T-helper 2 cell treated with Interferon-gamma antibody and Interleukin-4, amounts not matched to agents 100 ng/mL and 5 ng/mL, for 36 hours (primary cell): ENCODE data around the gene FHIT. TPM values are rescaled to one million over a fixed set of nuclear protein-coding genes. Genes with fewer than 3 reads are reported as not detected.

Experiments
- intact Hi-C: fragments of 100-400 bp; cut with micrococcal nuclease; formaldehyde crosslinking; loops from one replicate; pipeline ENCODE4 v1.15.1; 2023
- total RNA-seq: library from RNA; stranded (reverse); gene quantifications from 2 replicates; pipeline ENCODE4 v1.2.3, GENCODE V29; 2022

The FHIT gene
- total RNA-seq, 1 donor from 2014 or later, result 40.4 TPM

DNA sequence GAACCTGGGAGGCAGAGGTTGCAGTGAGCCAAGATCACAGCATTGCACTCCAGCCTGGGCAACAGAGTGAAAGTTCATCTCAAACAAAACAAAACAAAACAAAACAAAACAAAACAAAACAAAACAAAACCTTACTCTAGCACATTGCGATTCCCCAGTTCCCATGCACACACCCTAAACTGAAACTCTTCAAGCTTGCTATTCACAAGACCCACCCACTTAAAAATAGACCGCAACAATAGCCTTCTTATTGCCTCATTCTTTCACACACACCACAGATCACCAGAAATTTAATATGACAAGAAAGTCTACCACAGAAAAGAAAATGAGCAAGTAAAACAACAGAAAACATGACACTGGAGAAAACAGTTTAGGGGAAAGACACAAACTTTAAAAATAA, 598.4 kb downstream of the FHIT start:
- intact Hi-C loops, result no loop called here

DNA sequence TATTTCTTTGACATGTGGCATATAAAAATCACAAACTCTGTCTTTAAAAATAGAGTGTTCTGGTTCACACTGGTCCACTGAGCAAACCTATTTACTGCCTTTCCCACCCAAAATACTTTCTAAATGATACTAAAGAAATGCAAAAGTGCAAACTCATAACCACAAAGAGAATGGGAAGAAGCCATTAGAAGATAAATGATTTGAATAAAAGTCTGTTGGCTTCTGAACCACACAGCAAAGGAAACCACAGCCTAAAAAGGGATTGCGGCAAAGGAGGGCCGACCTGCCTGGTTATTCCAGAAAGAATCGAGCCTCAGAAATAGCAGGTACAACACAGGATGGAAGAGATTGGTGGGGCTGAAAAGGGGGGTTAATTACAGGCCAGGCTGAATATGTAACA, 599.5 kb downstream of the FHIT start:
- intact Hi-C loops, result no loop called here

DNA sequence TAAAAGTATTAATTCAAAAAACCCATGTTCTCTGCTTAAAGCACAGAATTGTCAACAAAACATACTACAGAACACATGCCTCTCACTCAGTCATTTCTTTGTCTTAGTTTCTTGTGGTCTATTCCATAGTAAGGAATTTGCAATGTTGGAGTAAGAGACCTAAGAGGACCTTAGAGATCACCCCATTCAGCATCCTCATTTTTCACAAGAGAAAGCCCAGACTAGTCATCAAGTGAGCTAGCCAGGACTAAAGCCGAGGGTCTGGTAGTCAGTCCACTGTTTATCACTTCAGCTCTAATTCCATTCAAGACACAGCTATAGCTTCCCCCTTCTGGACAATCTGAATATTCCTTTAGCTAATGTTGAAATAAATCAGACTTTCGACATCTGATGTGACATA, 601.1 kb downstream of the FHIT start:
- intact Hi-C loops, result no loop called here

DNA sequence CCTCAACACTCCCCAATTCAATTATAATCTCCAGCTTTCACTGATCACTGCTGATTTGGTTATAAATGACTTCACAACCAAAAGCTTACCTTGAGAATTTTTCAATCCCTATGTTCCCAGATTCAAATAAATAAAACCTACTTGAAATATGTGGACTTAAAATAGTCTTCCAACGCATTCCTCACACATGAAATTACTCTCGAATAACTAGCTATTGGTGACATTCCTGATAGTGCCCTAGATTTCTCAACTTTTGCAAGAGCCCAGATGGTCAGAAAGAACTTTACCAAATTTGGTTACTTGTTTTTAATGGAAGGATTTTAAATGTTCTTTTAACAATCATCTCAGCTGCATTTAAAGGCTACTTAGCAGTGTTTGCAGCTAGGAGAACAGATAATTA, 605.5 kb downstream of the FHIT start:
- intact Hi-C loops, result no loop called here

DNA sequence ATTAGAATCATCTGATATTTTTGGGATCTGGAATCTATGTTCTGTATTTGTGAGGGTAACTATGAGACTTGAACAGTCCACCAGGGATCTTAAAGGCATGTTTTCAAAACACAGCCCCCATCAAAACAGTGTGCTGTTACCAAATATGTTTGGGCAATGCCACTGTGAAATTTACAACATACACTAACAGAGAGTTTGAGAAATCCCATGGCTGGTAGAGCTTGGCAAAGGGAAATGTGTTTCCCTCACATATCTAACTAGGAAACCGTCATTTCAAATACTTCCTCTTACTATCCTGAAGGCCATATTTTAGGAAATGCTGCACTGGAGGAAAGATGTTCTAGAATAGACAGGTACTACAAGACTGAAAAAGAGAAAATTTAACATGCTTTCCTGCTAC, 607.4 kb downstream of the FHIT start:
- intact Hi-C loops, result no loop called here

DNA sequence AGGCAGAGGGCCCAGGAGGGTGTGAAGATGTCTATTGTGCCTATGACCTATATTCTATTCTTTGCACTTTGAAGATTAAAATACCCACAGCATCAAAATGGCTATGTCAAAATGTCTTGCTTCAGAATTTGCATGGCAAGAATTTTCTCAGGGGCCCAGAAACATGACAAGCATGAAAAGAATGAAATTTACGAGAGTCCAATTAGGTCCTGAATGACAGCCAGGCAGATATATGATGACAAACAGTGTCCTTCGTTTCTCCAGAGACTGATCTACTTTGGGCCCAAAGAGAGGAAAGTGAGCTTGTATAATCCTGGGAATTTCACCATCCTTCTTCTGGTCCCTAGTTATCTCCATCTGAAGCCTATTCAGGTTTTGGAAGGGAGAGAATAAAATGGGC, 609.9 kb downstream of the FHIT start:
- intact Hi-C loops, result no loop called here

DNA sequence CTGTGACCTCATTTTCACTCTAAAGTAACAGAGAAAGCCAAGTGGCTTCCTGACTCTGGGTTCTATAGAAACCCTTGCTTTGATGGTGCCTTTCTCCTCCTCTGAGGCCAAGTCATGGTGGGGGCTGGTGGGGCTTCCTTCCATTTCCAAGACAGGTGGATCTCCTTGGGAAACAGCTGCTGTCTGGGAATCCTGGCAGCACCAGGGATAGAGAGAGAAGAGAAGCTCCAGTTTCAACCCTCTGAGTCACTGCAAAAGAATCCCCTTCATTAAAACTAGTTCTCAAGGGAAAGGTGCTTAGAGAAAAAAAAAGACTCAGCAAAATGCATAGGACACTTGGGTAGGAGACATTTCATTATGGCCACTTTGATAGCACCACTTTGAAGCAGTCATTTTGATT, 614.4 kb downstream of the FHIT start:
- intact Hi-C loops, result no loop called here

DNA sequence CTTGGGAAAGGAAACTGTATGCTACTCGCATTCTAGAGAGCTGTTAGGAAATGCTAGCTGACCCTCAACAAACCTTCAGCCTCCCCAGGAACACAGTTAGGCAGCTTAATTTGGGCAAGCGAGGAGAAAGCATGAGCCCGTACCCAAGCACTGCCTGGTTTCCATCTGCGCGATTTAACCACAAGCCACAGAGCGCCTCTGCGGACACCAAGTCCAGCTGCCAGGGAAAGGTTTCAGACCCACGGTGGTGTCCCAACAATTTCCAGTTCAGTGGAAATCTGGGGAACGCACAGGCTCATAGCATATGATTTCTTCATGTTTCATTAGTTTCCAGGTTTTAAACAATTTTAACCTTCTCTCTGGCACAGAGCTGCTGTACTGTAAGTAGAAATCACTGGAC, 617.6 kb downstream of the FHIT start:
- intact Hi-C loops, result no loop called here

DNA sequence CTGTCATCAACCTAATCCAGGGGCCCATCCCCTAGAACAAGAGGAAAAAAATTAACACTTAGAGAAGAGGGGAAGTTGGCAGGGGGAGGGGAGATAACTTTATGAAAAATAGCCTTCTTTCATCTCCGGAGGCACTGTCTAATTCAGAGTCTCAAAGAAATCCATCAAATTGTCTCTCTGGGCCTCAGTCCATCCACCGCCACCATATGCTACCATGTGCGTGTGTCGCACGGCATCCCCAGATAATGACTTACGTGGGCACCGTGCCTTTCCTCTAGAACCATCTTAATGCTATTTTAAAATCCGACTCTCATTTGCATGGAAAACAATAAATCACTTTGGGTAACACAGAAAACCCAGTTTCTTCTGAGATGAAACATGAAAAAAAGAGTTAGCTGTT, 619.7 kb downstream of the FHIT start:
- intact Hi-C loops, result no loop called here

DNA sequence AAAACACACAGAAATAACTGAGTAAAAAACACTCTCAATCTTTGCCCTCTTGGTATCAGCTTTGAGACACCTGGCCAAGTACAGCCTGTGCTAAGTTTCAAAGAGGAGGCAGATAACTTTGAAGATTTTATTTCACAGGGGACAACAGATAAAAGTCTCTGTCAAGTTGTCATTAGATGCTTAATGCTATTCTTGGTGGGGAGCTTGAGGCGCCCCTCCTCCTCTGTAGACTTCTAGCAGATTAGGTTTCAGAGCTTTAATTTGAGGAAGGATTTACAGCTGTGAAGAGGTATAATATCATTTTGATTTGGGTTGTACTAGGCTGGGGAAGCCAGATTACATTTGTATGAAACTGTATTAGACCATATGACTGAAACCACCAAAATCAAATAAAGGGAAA, 620.3 kb downstream of the FHIT start:
- intact Hi-C loops, result no loop called here

DNA sequence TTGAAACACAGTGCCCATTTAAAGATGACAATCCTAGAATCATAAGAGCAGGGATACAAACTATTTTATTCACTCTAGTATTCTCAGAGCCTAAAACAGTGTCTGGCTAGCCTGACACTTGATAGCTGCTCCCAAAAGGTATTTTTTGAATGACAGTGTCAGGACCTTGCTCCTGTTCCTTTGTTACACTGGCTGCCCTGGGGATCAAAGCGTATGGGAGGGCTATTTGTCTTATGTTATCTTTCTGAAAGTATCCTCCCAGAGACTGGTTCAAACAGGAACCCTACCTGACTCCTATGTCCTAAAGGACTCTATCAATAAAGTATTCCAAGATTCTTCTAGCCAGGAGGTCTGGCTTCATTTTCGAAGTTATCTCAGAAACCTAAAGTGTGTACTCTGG, 621.4 kb downstream of the FHIT start:
- intact Hi-C loops, result no loop called here

DNA sequence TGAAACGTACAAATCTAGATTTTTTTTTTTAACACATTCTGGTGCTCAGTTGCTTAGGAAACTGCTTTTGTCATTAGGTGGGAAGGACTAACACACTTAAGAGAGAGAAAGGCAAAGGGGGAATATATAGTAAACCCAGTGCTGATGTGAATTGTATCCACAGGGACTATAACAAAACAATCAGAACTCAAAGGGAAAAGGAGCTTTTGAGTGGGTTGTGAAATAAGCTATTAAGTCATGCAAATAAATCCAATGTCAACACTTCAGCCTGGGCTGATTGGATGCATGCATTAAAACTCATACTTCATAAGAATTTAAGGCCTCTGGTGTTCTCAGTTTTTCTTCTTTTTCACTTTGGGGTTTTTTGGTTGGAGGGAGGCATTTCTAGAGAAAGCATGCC, 628.9 kb downstream of the FHIT start:
- intact Hi-C loops, result no loop called here

DNA sequence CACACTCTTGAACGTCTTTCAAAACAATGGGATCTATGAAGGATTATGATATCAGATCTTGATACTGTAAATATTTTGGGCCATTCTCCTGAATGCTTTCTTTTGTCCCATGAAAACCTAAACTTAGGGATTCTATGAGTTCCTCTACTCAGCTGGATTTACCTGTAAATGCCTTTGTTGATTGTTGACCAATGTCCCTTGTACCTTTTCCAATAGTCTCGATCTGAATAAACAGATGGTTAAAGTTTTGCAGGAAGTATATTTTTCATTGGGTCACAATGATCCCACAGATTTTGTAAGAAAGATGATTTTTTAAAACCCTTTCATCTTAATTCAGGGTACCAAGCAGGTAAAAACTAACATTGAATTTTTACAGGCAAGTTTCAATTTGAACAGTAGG, 634.1 kb downstream of the FHIT start:
- intact Hi-C loops, result no loop called here

DNA sequence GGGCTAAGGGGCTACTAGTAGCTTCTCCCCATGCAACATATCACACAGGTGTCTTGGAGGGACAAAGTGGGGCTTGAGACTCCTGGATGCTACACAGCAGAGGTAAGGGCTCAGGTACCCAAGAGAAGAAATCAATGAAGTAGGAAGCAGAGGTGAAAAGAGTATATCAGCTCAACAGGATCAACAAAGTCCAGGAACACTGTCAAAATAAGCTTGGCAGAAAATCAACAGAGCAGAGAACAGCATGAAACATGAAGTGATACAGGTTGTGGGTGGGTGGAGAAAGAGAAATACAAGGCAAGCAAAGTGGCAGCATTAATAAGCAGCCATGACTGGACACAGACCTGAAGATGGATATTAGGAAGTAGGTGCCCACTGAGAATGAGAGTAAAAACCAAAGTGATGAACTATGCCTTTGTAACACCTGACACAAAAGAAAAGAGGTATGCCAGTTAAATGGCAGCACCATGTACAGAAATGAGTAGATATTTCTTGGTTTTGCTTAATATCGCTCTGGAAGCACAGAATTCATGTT, 637.4 kb downstream of the FHIT start:
- intact Hi-C loops, result no loop called here

DNA sequence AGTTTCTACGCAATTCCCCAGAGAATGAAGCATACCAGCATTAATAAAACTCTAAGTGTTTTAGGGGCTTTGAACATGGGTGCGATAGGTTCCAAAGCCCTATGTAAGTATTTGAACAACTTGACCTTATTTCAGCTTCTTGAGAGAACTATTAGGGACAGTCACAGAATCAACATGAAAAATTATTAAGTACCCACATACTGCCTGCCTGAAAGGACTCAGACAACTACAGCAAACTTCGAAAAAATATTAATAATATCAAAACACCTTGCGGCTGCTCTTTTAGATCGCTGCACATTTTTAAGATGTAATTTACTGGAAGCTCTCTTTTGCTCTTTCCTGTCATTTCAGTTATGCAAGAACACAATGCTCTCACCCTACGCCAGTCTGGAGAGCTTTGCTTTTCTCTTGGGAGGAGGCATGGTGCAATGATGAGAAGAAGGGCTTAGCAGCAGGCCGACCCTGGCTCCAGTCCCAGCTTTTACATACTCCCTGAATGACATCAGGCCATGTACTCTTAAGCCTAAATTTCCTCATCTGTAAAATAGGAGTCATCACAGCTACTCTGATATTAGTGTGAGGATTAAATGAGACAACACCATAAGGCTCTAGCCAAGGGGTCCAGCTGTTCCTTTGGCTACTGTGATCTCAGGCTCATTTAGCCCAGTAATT, 640.7 kb downstream of the FHIT start:
- intact Hi-C loops, result no loop called here

DNA sequence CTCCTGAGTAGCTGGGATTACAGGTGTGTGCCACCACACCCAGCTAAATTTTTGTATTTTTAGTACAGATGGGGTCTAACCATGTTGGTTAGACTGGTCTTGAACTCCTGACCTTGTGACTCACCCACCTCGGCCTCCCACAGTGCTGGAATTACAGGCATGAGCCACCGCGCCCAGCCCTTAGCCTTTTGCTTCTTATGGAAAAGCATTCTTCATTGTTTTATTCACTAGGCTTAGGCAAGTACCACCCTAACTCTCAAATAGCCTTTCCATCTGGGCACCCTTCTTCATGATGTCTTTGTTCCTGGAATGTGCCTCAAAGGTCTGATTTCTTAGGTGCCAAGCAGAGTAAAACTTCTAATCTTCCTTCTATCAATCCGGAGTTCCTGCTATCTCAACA, 641.8 kb downstream of the FHIT start:
- intact Hi-C loops, result no loop called here

DNA sequence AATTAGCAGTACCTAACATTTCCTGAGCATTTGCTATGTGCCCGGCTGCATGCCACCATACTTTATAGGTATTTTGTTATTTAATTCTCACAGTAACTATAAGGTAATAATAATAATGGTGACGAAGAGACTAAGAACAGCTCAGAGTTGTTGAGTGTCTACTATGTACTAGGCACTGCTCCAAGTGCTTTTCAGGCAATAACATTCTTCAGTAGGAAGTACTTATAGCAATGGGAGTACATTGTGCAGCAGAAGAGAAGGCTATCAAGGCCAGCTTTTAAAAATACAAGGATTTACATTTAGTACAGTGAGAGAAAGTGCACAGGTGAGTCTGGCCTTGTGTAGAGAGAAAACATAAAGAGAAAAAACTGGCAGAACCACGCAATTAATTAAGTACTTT, 647.4 kb downstream of the FHIT start:
- intact Hi-C loops, result no loop called here

DNA sequence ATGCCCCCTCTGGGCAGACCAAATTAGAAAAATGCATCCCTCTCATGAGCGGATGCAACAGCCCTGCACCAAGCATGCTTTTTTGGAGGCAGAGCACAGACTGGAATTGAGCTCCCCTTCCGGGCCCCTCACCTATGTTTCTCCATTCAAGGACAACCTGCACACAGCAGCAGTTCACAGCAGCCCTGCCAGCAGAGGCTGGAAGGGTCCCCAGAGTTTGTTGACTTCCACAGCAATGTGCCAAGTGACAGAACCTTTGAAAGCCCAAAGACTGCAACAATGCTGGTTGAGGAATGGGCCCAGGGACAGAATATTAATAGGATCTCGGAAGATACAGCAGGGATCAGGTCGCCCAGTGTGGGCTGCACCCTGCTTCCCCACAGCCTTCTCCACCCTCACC, 650.4 kb downstream of the FHIT start:
- intact Hi-C loops, result no loop called here

DNA sequence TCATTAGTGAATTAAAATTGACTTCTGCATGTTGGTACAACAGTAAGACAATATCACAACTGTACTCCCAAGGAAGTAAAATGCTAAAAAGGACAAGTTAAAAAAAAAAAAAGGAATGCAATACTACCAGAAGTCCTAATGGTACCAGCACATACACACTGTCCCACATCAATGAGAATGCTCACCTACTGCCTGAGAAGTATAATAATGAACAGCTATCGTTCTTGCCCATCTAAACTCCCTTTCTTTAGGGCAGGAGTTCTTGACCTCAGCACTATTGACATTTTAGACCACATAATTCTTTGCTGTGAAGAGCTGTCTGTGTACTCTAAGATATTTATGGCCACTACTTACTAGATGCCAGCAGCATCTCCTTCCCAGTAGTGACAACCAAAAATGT, 651.7 kb downstream of the FHIT start:
- intact Hi-C loops, result no loop called here

DNA sequence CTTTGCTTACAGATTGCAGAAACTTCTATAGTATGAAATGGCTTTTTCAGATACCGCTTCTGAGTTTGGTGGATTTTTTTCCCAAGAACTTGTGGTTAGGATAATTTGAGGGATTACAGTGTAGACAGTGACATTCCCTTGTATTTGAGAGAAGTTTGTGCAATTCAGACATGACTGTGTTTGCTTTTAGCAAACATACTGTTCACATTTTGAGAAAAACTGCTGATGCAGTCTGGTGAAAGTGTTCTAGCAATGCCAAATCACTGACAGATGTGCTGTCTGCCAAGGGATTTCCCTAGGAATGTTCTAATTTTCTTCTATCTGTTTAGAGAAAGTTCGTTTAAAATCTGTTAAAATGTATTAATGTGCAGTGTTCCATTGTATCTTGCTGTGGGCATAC, 652.6 kb downstream of the FHIT start:
- intact Hi-C loops, result no loop called here

DNA sequence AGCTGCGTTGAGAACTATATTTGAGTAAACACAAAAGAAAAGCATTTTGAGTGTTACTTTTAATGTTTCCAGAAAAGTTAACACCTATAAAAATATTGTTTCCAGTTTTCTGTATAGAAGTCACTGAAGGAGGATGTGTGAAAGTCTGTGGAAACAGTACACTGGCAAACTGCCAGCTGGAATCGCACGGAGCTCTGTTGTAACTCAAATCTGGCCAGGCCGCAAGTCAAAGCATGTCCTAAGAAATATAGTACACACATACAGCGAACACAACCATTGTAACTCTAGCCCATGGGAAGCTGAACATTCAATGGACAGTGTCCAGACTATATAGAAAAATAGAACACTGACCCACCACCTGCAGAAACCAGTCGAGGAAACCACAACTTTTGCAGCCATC, 657.2 kb downstream of the FHIT start:
- intact Hi-C loops, result no loop called here

DNA sequence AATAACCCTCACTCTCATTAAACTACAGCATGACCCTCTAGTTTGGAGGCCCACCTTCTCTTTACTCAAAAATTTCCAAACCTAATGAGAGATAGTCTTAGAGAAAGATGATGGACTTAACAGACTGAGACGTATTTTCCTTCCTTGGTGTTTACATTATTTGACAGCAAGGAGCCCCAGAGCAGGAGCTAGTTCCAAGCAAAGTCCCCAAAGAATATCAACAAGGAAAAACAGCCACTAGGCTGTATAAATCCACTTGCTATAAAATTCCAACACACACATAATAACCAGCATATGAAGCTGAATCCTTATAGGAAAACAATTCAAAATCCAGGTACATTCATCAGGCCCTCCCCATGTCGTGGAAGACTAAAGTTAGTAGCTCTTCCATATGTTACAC, 660.0 kb downstream of the FHIT start:
- intact Hi-C loops, result no loop called here

DNA sequence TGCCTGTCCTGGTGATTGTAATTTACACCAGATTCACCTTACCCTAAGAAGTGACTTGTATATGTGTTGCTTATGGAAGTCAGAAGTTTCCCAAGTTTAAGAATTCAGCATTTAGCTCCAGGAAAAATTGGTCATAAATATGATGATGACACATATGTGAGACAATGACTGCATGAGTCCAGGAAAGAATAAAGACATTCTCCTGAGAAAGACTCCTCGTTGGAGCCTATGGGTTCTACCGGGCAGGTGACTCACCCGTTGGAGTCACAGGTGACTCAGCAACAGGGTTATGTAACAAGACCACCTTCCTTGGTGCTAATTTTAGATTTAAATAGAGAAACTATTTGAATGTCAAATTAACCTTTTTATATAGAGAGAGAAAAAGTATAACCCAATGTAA, 662.4 kb downstream of the FHIT start:
- intact Hi-C loops, result no loop called here

DNA sequence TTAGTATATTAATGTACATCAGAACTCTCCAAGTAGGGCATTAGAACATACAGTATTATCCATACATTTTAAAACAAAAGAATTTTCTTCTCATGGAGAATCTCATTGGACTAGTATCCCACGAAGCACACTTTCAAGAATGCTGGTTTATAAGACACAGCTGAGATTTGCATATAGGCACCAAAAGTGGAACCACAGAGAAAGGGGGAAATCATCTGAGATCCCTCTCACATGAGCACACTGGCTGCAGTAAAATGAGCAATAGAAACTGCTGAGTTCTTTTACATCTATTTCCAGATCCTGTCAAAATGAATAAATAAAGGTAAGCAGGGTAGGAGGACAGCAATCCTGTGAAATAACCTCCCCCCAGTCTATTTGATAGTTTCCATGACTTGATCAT, 665.3 kb downstream of the FHIT start:
- intact Hi-C loops, result no loop called here
